Measurements from ENCODE around the gene MS4A2. TPM values are rescaled to one million over a fixed set of nuclear protein-coding genes. Genes with fewer than 3 reads are reported as not detected.

Gene MS4A2
- total RNA-seq, 1 experiment from 2014 or later: not detected

DNA sequence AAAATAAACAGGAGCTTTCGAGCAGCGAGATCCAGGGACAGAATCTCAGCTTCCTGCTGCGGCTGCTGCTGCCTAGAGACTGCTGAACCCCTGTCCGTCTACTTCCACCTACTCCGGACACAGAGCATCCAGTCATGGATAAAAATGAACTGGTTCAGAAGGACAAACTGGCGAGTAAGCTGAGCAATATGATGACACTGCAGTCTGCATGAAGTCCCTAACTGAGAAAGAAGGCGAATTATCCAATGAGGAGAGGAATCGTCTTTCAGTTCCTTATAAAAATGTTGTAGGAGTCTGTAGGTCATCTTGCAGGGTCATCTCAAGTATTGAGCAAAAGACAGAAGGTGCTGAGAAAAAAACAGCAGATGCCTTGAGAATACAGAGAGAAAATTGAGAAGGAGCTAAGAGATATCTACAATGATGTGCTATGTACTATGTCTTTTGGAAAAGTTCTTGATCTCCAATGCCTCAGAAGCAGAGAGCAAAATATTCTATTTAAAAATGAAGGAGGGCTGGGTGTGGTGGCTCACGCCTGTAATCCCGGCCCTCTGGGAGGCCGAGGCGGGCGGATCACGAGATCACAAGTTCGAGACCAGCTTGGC lies 11.1 kb upstream of the MS4A2 start:
- no peak overlapping the region for H2BK120ac ChIP-seq (ENCODE audit: low read depth, low read length, poor library complexity, severe bottlenecking)
- no peak overlapping the region for H3T11ph ChIP-seq (ENCODE audit: low read length)
- no peak overlapping the region for H4K8ac ChIP-seq (replicated peaks; ENCODE audit: insufficient read length, low read depth, low read length)
- H2AK5ac ChIP-seq (ENCODE audit: insufficient read length, low read length): no peak overlapping the region
- H2AFZ ChIP-seq (ENCODE audit: low read length): no peak overlapping the region
- no peak overlapping the region for H3K4ac ChIP-seq (ENCODE audit: low read depth, low read length)
- no peak overlapping the region for H3K4me3 Mint-ChIP-seq
- no peak for DNase-seq
- no peak overlapping the region for H3K4me2 ChIP-seq (ENCODE audit: insufficient read depth, insufficient read length, low read length)
- no peak overlapping the region for H3K56ac ChIP-seq (ENCODE audit: insufficient read length, low read depth, low read length)
- peaks cover 2% of the 10 kb centered on the region for H3K27me3 Mint-ChIP-seq (ENCODE audit: low read depth)
- no peak overlapping the region for H2BK15ac ChIP-seq (ENCODE audit: low read depth, low read length)
- H4K5ac ChIP-seq (ENCODE audit: insufficient read length, low read depth, low read length): no peak overlapping the region
- H3K36me3 Mint-ChIP-seq (ENCODE audit: insufficient read depth in 1 of 3, low read depth in 3 of 3): peaks cover 4 to 11% (median 6%) of the 10 kb centered on the region in 3 experiments; a peak in 4 of 7 replicates
- H3K79me2 ChIP-seq (ENCODE audit: insufficient read depth, low read length): no peaks in the 10 kb centered on the region
- no peak overlapping the region for H2BK12ac ChIP-seq (ENCODE audit: insufficient read length, low read depth, low read length)
- no peaks in the 10 kb centered on the region for H4K20me1 ChIP-seq (ENCODE audit: control insufficient read depth, insufficient read depth, insufficient read length)
- no peak overlapping the region for H3K23ac ChIP-seq (ENCODE audit: insufficient read length, low read depth, low read length)
- H3K14ac ChIP-seq (ENCODE audit: insufficient read depth, low read length): no peak overlapping the region
- H4K91ac ChIP-seq (ENCODE audit: insufficient read length, low read depth, low read length): no peak overlapping the region
- H3K27ac Mint-ChIP-seq: no peak overlapping the region; a peak in 2 of 7 replicates
- no peak overlapping the region for H3K9ac ChIP-seq (ENCODE audit: extremely low read depth, insufficient read length, low read length)
- no peak for TF ChIP-seq CTCF (conservative IDR thresholded peaks at IDR 0.05)
- peaks cover 2 to 5% of the 10 kb centered on the region in 2 experiments; a peak in 3 of 4 replicates for H3K4me1 Mint-ChIP-seq
- no peak overlapping the region for H2BK5ac ChIP-seq (ENCODE audit: insufficient read length, low read length)
- H3K79me1 ChIP-seq (ENCODE audit: insufficient read depth, low read depth, low read length, poor library complexity, severe bottlenecking): no peaks in the 10 kb centered on the region
- no peaks in the 10 kb centered on the region for H3K9me3 ChIP-seq (ENCODE audit: control insufficient read depth, low read depth, low read length)
- no peaks in the 10 kb centered on the region for H3K23me2 ChIP-seq (ENCODE audit: insufficient read length, low read depth, low read length, poor library complexity, severe bottlenecking)
- H2BK20ac ChIP-seq (ENCODE audit: low read depth, low read length, poor library complexity, severe bottlenecking): no peak overlapping the region
- WGBS (ENCODE audit: extremely low coverage, insufficient read length, low lambda C conversion rate): no CpG with 5 or more reads among the region's 15 CpGs
- no peaks in the 10 kb centered on the region for H3K27me3 ChIP-seq (ENCODE audit: insufficient read depth, low read length)
- no peak overlapping the region for H3K27ac ChIP-seq (ENCODE audit: insufficient read length, low read depth, low read length)
- H3K9me3 Mint-ChIP-seq: peaks cover 13 to 16% of the 10 kb centered on the region in 2 experiments
- no peak overlapping the region for H3K18ac ChIP-seq (ENCODE audit: insufficient read length, low read depth, low read length)
- H3K4me1 ChIP-seq (ENCODE audit: insufficient read depth, low read length): no peaks in the 10 kb centered on the region; the same call in 1 of the 2 replicates
